Activated naive CD8-positive, alpha-beta T cell treated with anti-CD3 and anti-CD28 coated beads for 36 hours (primary cell): ENCODE results near the gene KLK14. TPM values are rescaled to one million over a fixed set of nuclear protein-coding genes. Genes with fewer than 3 reads are reported as not detected.

Source experiments
- DNase-seq: peaks from one replicate; pipeline ENCODE4 v3.0.0; 2021
- H3K27ac Mint-ChIP-seq: one replicate; pipeline ENCODE4 v1.8.0; 2022; ENCODE audit warnings: mild to moderate bottlenecking, moderate library complexity, mixed read lengths
- H3K27me3 Mint-ChIP-seq: one replicate; pipeline ENCODE4 v1.8.0; 2022; ENCODE audit warnings: mild to moderate bottlenecking, mixed read lengths
- H3K36me3 Mint-ChIP-seq: one replicate; pipeline ENCODE4 v1.8.0; 2021; ENCODE audit warnings: mild to moderate bottlenecking, mixed read lengths
- H3K4me1 Mint-ChIP-seq: one replicate; pipeline ENCODE4 v1.8.0; 2021; ENCODE audit warnings: mixed read lengths
- H3K4me3 Mint-ChIP-seq: one replicate; pipeline ENCODE4 v1.8.0; 2022; ENCODE audit warnings: mild to moderate bottlenecking, moderate library complexity, mixed read lengths
- H3K9me3 Mint-ChIP-seq: one replicate; pipeline ENCODE4 v1.8.0; 2022; ENCODE audit warnings: mixed read lengths
- total RNA-seq, 2 experiments: library from RNA; stranded (reverse); gene quantifications; one replicate each; pipeline ENCODE4 v1.2.3, GENCODE V29; 2021

KLK14 gene, protein sequence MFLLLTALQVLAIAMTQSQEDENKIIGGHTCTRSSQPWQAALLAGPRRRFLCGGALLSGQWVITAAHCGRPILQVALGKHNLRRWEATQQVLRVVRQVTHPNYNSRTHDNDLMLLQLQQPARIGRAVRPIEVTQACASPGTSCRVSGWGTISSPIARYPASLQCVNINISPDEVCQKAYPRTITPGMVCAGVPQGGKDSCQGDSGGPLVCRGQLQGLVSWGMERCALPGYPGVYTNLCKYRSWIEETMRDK
- under 1 TPM; 0.30 to 0.31 TPM for total RNA-seq

DNA sequence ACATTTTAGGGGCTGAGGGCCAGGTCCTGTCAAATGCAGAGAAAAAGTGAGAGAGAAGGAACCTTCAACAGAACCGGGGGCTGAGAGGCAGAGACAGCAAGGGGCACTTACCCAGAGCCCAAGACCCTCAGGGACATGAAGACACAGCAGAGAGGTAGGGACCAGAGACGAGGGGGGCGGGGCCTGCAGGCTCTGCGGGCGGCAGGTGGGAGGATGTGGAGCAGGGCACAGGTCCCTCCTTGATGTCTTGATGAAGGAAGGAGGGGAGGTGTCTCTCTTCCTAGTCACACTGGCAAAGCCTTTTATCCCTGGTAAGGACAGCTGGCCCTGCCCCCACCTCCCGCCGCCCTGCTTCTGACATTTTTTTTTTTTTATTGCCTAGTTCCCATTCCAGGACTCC lies at the start of gene KLK14:
KLK14 (minus strand) TSS at position 277 of the 400 bp plus-strand sequence; CDS start at position 4, 273 bp downstream.
- no peaks in the 10 kb centered on the region for H3K36me3 Mint-ChIP-seq
- no peaks in the 10 kb centered on the region for H3K9me3 Mint-ChIP-seq
- no peak for DNase-seq
- H3K4me3 Mint-ChIP-seq, result peak within 1 kb of the TSS; percentile 7
- peaks cover 7% of the 10 kb centered on the region for H3K27me3 Mint-ChIP-seq
- no peak within 1 kb of the TSS for H3K27ac Mint-ChIP-seq
- no peaks in the 10 kb centered on the region for H3K4me1 Mint-ChIP-seq

DNA sequence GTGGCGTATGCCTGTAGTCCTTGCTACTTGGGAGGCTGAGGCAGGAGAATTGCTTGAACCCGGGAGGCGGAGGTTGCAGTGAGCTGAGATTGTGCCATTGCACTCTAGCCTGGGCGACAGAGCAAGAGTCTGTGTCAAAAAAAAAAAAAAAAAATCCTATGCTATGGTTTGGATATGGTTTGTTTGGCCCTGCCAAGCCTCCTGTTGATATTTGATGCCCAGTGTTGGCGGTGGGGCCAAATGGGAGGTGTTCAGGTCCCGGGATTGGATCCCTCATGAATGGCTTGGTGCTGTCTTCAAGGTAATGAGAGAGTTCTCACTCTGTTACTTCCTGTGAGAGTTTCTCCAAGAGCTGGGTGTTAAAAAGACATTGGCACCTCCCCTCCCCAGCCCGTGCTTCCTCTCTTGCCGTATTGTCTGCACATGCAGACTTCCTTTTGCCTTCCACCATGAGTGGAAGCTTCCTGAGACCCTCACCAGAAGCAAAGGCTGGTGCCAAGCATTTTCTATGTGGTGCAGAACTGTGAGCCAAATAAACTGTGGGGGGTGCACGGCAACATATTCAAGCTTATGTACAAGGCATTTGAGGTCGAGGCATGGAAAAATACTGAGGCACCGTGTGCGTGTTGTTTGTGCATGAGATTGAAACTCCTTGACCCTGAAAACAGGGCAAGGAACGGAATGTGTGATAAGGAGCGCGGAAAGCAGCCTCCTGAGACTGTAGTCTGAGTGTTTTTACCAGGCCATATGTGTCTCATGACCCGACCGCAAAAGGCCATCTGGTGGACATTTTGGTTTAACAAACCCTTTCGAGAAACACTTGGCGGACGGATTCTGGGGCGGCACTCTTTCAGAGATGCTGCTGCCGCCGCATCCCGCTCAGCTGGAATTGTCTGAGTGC lies 49.3 kb upstream of the KLK14 start:
- DNase-seq, result peak; percentile 33
- H3K36me3 Mint-ChIP-seq, result peaks cover 3% of the 10 kb centered on the region
- H3K4me1 Mint-ChIP-seq, result peaks cover 58% of the 10 kb centered on the region
- no peaks in the 10 kb centered on the region for H3K27me3 Mint-ChIP-seq
- peak overlapping the region; percentile 49 for H3K4me3 Mint-ChIP-seq
- peak overlapping the region; percentile 91 for H3K27ac Mint-ChIP-seq
- peaks cover 3% of the 10 kb centered on the region for H3K9me3 Mint-ChIP-seq

DNA sequence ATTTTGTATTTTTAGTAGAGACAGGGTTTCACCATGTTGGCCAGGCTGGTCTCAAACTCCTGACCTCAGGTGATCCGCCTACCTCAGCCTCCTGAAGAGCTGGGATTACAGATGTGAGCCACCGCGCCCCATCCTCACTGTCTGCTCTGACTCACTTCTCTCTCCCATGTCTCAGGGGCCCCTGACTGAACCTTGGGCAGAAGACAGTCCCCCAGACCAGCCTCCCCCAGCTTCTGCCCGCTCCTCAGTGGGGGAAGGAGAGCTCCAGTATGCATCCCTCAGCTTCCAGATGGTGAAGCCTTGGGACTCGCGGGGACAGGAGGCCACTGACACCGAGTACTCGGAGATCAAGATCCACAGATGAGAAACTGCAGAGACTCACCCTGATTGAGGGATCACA lies 47.0 kb upstream of the KLK14 start:
- DNase-seq, result no peak
- Mint-ChIP-seq H3K27ac (no peak overlapping the region), H3K4me1 (peaks cover 57% of the 10 kb centered on the region), H3K4me3 (no peak overlapping the region), H3K9me3 (no peaks in the 10 kb centered on the region), H3K27me3 (no peaks in the 10 kb centered on the region), H3K36me3 (peaks cover 3% of the 10 kb centered on the region)

DNA sequence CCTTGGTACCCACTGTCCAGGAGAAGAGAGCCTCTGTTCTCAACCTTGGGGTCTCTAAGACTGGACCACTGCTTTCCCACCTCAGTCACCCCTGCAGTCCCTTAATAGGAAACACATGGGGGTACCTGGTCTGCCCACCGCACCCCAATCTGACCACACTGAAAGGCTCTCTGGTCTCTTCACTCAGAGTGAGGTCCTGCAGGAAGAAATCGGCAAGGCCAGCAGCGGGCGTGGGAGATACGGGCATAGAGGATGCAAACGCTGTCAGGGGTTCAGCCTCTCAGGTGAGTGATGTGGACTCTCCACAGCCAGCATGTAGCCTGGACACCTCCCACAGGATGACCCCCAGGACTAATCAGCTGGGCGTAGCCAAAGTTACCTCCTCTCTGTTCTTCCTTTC lies 45.5 kb upstream of the KLK14 start:
- no peak for DNase-seq
- Mint-ChIP-seq H3K4me3 (no peak overlapping the region), H3K27me3 (no peaks in the 10 kb centered on the region), H3K4me1 (peaks cover 72% of the 10 kb centered on the region), H3K36me3 (peaks cover 2% of the 10 kb centered on the region), H3K9me3 (no peaks in the 10 kb centered on the region), H3K27ac (peak overlapping the region; percentile 21)

DNA sequence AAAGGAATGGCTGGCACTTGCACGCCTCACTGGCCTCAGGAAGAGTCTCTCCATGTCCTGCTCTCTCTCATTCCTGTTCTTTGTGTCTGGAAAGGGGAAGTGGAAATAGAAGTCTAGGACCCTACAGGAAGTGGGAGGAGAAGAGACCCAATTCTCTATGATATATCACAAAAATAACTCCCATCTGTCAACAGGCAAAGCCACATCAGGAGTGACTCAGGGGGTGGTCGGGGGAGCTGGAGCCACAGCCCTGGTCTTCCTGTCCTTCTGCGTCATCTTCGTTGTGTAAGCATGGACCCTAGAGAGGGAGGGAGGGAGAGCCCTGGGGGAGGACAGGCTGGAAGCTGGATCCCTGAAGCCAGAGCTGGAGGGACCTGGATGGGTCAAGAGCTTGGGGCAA lies 45.1 kb upstream of the KLK14 start:
- no peak for DNase-seq
- H3K9me3 Mint-ChIP-seq, result no peaks in the 10 kb centered on the region
- H3K4me3 Mint-ChIP-seq, result no peak overlapping the region
- peaks cover 2% of the 10 kb centered on the region for H3K36me3 Mint-ChIP-seq
- H3K4me1 Mint-ChIP-seq, result peaks cover 76% of the 10 kb centered on the region
- peak overlapping the region; percentile 38 for H3K27ac Mint-ChIP-seq
- H3K27me3 Mint-ChIP-seq, result no peaks in the 10 kb centered on the region

DNA sequence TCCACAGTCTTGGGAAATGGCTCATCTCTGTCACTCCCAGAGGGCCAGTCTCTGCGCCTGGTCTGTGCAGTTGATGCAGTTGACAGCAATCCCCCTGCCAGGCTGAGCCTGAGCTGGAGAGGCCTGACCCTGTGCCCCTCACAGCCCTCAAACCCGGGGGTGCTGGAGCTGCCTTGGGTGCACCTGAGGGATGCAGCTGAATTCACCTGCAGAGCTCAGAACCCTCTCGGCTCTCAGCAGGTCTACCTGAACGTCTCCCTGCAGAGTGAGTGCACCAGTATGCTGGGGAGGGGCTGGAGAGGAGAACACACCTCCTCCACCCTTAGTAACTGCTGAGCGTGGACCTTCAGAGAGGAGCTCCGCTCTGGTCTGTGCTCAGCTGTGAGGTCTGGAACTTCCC lies 44.3 kb upstream of the KLK14 start:
- Mint-ChIP-seq H3K27me3 (no peaks in the 10 kb centered on the region), H3K36me3 (peaks cover 2% of the 10 kb centered on the region), H3K27ac (no peak overlapping the region), H3K4me1 (peaks cover 75% of the 10 kb centered on the region), H3K4me3 (no peak overlapping the region), H3K9me3 (no peaks in the 10 kb centered on the region)
- no peak for DNase-seq

DNA sequence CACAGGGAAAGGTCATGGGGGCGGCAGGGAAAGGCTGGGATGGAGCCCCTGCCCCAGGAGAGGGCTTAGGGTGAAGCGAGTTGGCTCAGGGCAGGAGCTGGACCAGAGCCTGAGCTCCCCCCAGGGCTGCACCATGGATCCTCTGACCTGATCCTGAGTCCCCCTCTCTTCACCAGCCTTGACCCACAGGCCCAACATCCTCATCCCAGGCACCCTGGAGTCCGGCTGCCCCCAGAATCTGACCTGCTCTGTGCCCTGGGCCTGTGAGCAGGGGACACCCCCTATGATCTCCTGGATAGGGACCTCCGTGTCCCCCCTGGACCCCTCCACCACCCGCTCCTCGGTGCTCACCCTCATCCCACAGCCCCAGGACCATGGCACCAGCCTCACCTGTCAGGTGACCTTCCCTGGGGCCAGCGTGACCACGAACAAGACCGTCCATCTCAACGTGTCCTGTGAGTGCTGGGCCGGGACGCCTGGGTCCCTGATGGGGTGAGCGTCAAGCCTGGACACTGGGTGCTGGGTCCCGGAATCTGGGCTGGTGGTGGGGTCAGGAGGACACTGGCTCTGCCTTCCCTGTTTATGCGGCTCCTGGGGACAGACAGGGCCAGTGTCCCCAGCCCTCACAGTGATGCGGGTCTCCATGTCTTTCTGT lies 42.9 kb upstream of the KLK14 start:
- H3K27ac Mint-ChIP-seq, result peak overlapping the region; percentile 84
- DNase-seq, result no peak
- no peaks in the 10 kb centered on the region for H3K36me3 Mint-ChIP-seq
- no peaks in the 10 kb centered on the region for H3K27me3 Mint-ChIP-seq
- no peaks in the 10 kb centered on the region for H3K9me3 Mint-ChIP-seq
- H3K4me3 Mint-ChIP-seq, result no peak overlapping the region
- H3K4me1 Mint-ChIP-seq, result peaks cover 68% of the 10 kb centered on the region

DNA sequence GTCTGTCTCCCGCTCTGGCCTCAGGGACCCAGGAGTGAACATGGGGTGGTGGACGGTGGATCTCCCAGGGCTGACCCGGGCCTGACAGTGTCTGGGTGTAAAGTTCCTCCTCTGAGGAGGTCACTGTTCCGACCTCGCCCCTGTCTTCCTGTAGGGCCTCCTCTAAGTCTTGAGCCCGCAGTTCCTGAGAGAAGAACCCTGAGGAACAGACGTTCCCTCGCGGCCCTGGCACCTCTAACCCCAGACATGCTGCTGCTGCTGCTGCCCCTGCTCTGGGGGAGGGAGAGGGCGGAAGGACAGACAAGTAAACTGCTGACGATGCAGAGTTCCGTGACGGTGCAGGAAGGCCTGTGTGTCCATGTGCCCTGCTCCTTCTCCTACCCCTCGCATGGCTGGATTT lies 42.0 kb upstream of the KLK14 start, which contains the start of gene SIGLEC9:
SIGLEC9 (plus strand) TSS at position 178 of the 400 bp plus-strand sequence; CDS start at position 247, 69 bp downstream.
- Mint-ChIP-seq H3K27ac (peak within 1 kb of the TSS; percentile 84), H3K4me1 (peaks cover 61% of the 10 kb centered on the region), H3K36me3 (no peaks in the 10 kb centered on the region), H3K9me3 (no peaks in the 10 kb centered on the region), H3K27me3 (no peaks in the 10 kb centered on the region), H3K4me3 (peak within 1 kb of the TSS; percentile 65)
- DNase-seq, result no peak

DNA sequence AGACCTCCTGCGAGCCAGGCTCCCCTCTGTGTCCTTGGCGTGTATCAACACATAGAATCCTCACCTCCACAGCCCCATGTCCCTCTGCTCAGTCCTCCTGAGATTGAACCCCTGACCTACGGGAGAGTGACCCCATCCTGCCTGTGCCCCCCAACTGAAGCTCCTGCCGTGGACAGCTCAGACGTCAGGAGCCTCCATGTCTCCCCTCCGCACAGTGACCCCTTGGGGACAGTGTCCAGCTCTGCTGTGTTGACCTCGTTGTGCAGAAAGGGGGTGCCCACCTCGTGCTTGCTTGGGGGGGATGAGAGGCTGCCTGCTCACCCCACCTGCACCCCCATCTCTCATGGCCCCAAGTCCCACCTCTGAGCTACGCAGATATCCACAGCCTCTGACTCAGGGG lies 41.5 kb upstream of the KLK14 start:
- peak overlapping the region; percentile 65 for H3K4me3 Mint-ChIP-seq
- DNase-seq, result no peak

DNA sequence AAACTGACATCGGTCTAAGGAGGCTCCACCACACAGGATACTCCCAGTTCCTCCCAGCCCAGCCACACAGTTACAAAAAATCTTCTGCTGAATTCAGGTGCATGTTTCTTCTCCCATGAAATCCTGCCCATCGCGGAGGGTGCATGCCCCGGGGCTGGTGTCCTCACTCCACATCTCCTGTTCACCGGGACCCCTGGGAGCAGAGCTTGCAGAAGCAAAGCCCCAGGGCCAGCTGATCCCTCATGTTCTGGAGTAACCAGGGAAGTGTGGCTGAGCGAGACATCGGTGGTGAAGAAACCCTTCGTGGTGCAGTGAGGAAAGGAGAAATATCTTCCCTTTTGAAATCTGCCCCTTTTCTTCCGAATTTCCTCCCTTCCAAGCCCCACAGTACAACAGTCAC lies 41.1 kb upstream of the KLK14 start:
- H3K4me3 Mint-ChIP-seq, result peak overlapping the region; percentile 65
- H3K27ac Mint-ChIP-seq, result peak overlapping the region; percentile 84
- peaks cover 57% of the 10 kb centered on the region for H3K4me1 Mint-ChIP-seq
- no peak for DNase-seq
- H3K36me3 Mint-ChIP-seq, result no peaks in the 10 kb centered on the region
- no peaks in the 10 kb centered on the region for H3K27me3 Mint-ChIP-seq
- no peaks in the 10 kb centered on the region for H3K9me3 Mint-ChIP-seq

More for the DNA sequence above, 41.5 kb upstream of the KLK14 start:
- Mint-ChIP-seq H3K36me3 (no peaks in the 10 kb centered on the region), H3K27me3 (no peaks in the 10 kb centered on the region), H3K27ac (peak overlapping the region; percentile 84), H3K4me1 (peaks cover 59% of the 10 kb centered on the region), H3K9me3 (no peaks in the 10 kb centered on the region)

DNA sequence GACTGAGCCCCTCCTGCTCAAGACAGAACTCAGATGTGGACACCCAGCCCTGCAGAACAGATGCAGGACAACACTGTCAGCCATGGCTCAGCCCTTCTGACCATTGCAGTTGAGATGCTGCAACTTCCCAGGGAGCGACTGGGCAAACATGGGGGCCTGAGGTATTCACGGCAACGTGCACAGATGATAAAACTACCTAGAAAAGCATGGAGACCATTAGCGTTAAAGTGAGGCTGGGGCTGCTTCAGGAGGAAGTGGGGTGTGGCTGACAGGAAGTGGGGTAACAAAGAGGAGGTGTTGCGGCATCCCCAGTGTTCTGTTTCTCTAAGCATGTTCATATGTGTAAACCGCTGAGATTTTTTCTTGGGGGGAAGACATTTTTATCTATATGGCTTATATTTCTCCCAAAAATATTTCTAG lies 40.7 kb upstream of the KLK14 start:
- H3K9me3 Mint-ChIP-seq, result no peaks in the 10 kb centered on the region
- peak overlapping the region; percentile 84 for H3K27ac Mint-ChIP-seq
- no peaks in the 10 kb centered on the region for H3K27me3 Mint-ChIP-seq
- H3K36me3 Mint-ChIP-seq, result no peaks in the 10 kb centered on the region
- DNase-seq, result peak; percentile 32
- peak overlapping the region; percentile 65 for H3K4me3 Mint-ChIP-seq
- peaks cover 53% of the 10 kb centered on the region for H3K4me1 Mint-ChIP-seq

DNA sequence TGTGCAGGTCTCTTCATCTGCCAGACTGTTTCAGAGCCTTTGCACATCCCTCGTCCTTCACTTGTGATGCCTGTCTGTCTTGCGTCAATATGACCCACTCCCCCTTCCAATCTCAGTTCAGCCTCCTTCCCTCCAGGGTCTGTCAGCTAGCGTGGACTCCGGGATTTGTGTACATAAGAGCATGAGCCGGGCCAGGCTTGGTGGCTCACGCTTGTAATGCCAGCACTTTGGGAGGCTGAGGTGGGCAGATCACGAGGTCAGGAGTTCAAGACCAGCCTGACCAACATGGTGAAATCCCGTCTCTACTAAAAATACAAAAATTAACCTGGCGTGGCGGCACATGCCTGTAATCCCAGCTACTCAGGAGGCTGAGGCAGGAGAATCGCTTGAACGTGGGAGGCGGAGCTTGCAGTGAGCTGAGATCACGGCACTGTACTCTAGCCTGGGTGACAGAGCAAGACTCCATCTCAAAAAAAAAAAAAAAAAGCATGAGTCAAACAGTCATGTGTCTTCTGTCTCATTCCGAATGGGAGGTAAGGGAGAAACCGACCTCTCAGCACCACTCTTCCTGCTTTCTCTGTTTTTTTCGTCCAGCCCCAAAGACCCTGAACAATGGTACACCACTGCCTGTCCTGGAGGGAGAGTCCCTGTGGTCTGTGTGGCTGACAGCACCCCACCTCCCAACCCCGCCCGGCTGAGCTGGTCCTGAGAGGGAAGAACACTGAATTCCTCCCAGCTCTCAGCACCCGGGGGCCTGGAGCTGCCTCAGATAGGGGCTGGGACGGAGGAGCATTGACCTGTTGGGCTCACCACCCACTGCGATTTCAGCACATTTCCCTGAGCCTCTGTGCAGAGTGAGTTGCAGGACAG lies 39.7 kb upstream of the KLK14 start:
- no peaks in the 10 kb centered on the region for H3K36me3 Mint-ChIP-seq
- peak overlapping the region; percentile 84 for H3K27ac Mint-ChIP-seq
- peaks cover 46% of the 10 kb centered on the region for H3K4me1 Mint-ChIP-seq

DNA sequence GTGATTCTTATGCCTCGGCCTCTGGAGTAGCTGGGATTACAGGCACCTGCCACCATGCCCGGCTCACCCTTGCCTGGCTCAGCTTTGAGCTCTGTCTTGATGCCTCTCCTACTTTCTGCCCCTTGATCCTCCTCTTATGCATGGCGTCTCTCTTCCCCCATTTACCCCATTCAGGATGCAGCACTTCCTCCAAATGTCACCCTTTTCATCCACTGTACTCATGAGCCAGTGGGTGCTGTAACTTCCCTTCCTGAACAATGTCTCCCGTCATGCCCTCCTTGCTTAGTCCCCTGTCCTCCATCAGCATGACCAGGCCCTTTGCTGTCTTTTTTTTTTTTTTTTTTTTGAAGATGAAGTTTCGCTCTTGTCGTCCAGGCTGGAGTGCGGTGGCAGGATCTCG lies 38.6 kb upstream of the KLK14 start:
- Mint-ChIP-seq H3K27ac (no peak overlapping the region), H3K36me3 (no peaks in the 10 kb centered on the region), H3K4me3 (no peak overlapping the region), H3K27me3 (no peaks in the 10 kb centered on the region), H3K4me1 (peaks cover 49% of the 10 kb centered on the region), H3K9me3 (no peaks in the 10 kb centered on the region)
- DNase-seq, result no peak

More for the DNA sequence above, 39.7 kb upstream of the KLK14 start:
- DNase-seq, result no peak
- no peaks in the 10 kb centered on the region for H3K27me3 Mint-ChIP-seq
- H3K4me3 Mint-ChIP-seq, result peak overlapping the region; percentile 39
- no peaks in the 10 kb centered on the region for H3K9me3 Mint-ChIP-seq

DNA sequence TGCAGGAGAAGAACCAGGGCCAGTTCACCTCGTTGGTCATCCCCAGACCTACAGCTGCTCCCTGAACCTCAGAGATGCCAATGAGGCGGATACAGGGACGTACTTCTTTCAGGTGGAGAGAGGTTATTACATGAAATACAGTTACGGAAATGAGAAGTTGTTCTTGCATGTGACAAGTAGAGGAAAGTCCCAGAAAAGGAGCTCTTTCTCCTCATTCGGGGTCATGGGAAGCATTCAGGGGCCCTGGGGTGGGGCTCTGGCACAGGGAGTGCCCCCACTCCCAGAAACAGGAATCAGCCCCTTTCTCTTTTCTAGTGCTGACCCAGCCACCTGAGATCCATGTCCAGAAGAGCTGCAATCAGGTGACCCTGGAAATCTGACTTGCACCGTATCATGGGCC lies 37.5 kb upstream of the KLK14 start:
- H3K4me1 Mint-ChIP-seq, result peaks cover 52% of the 10 kb centered on the region
- no peak overlapping the region for H3K4me3 Mint-ChIP-seq
- no peaks in the 10 kb centered on the region for H3K36me3 Mint-ChIP-seq
- H3K9me3 Mint-ChIP-seq, result no peaks in the 10 kb centered on the region
- H3K27me3 Mint-ChIP-seq, result no peaks in the 10 kb centered on the region
- H3K27ac Mint-ChIP-seq, result no peak overlapping the region
- DNase-seq, result no peak
